ENCODE results near the gene MREG. TPM values are rescaled to one million over a fixed set of nuclear protein-coding genes. Genes with fewer than 3 reads are reported as not detected.
"Not testable (repeated sequence)": the region's sequence is repeated elsewhere in the genome, so short reads cannot be mapped to it uniquely, and the experiment has no call there.

The MREG gene
- total and polyA plus RNA-seq, 12 donors: 3.1 to 14.4 (median 6.3) TPM

DNA sequence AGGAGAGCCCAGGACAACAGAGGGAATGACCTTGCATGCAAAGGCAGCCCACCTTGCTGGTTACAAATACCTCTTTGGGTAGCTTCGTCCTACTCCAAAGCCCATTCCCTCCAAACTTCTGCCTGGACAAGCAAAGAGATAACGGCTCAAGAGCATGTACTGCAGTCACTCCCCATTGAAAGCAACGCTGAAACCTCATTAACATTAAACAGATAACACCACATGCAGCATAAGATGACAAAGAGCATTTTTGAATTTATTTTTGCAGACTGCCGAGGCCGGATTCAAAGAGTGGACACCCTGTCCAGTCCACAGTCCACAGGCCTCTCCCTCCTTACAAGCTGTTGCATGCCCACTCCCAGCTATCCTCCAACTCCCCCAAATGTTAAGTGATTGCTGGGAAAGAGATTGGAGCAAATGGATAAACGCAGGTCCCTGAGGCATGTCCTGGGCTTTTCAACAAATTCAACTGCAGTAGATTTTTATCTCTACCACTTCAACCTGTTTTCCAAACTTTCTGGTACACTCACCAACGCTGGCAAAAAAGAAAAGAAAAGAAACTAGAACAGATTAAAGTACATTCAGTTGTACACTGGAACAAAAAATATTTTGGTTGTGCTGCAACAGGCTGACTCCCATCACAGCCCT lies 40.1 kb downstream of the MREG start:
- no peaks in the 10 kb centered on the region for H3K27me3 ChIP-seq
- H3K27ac ChIP-seq: peak overlapping the region in 1 of 5 donors; percentile 4
- DNase-seq: no peak
- peaks cover 0 to 4% of the 10 kb centered on the region in 2 donors for H3K4me1 ChIP-seq (replicated peaks in 1 of 2)
- TF ChIP-seq POLR2A (IDR thresholded peaks at IDR 0.05) (no peak), CTCF (IDR thresholded peaks at IDR 0.05) (no peak)
- intact Hi-C loops (cut with DNase I): no loop called here
- WGBS, 4 donors: 60 to 72% (median 64%) methylated on average over 7 of the region's 7 CpGs
- H3K9me3 ChIP-seq (replicated peaks in 1 of 3): no peaks in the 10 kb centered on the region
- no peaks in the 10 kb centered on the region for H3K36me3 ChIP-seq (replicated peaks in 1 of 2)
- no peak overlapping the region for H3K4me3 ChIP-seq

DNA sequence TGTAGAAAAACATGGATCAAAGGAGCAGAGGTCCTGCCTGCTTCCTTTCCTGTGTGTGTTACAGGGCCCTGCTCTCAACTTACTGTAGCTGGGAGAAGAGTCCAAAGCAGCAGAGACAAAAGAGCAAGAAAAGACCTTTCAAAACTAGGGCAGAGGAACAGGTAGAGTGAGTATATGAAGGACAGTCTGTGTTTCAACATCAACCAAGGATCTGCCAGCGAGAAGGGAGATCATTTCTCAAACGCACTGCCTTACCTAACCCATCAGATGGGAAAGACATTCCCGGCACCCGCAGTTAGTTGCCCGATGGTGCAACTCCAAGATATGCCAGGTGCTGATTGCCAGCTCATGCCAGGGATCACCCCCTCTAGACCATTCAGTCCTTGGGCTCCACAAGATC lies 41.7 kb downstream of the MREG start:
- WGBS, 4 donors: 89 to 98% (median 93%) methylated on average over 5 of the region's 5 CpGs
- intact Hi-C loops (cut with DNase I): no loop called here
- H3K4me3 ChIP-seq: no peak overlapping the region

GRCh38 chr2:215970894-215971293 lies 42.5 kb downstream of the MREG start:
- DNase-seq; H3K4me3 ChIP-seq; intact Hi-C loops (cut with DNase I); H3K27me3 ChIP-seq; H3K9me3 ChIP-seq (replicated peaks in 1 of 3); H3K4me1 ChIP-seq (replicated peaks in 1 of 2); H3K36me3 ChIP-seq (replicated peaks in 1 of 2); H3K27ac ChIP-seq: not testable (repeated sequence)
- 86 to 98% (median 94%) methylated on average over 4 of the region's 4 CpGs for WGBS, 4 donors

More for the DNA sequence above, 41.7 kb downstream of the MREG start:
- no peak for DNase-seq
- Histone ChIP-seq H3K9me3 (replicated peaks in 1 of 3) (no peaks in the 10 kb centered on the region), H3K4me1 (replicated peaks in 1 of 2) (peaks cover 0 to 4% of the 10 kb centered on the region in 2 donors), H3K27me3 (no peaks in the 10 kb centered on the region), H3K27ac (no peak overlapping the region), H3K36me3 (replicated peaks in 1 of 2) (no peaks in the 10 kb centered on the region)
- TF ChIP-seq POLR2A (IDR thresholded peaks at IDR 0.05) (no peak), CTCF (IDR thresholded peaks at IDR 0.05) (no peak)

DNA sequence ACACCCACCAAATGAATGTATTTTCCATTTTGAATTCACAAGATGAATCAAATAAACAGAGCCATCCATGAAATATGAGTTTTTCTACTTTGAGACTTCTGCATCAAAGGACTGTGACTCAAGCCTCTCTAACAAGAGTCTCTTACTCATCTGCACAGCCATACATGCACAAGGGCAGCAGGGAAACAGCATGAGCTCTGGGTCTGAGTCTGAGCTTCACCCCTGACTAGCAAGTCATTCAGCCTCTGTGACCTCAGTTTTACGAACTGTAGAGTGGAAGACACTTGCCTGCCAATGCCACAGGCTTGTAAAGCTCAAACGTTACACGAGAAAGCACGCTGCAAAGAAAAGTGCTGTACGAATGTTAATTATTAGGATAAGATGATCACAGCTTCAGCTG lies 42.9 kb downstream of the MREG start:
- H3K4me1 ChIP-seq (replicated peaks in 1 of 2): peaks cover 0 to 4% of the 10 kb centered on the region in 2 donors
- H3K9me3 ChIP-seq (replicated peaks in 1 of 3): no peaks in the 10 kb centered on the region
- H3K27ac ChIP-seq: no peak overlapping the region
- WGBS, 4 donors: 79 to 92% (median 88%) methylated on average over 5 of the region's 5 CpGs
- no peaks in the 10 kb centered on the region for H3K27me3 ChIP-seq
- intact Hi-C loops (cut with DNase I): no loop called here
- no peaks in the 10 kb centered on the region for H3K36me3 ChIP-seq (replicated peaks in 1 of 2)
- no peak for TF ChIP-seq POLR2A (IDR thresholded peaks at IDR 0.05)
- no peak for TF ChIP-seq CTCF (IDR thresholded peaks at IDR 0.05)
- DNase-seq: peak in 2 of 7 donors; percentile 42 to 50
- H3K4me3 ChIP-seq: no peak overlapping the region
